ENCODE measurements around the gene COL13A1. TPM values are rescaled to one million over a fixed set of nuclear protein-coding genes. Genes with fewer than 3 reads are reported as not detected.

COL13A1 gene
- total RNA-seq, 1 donor from 2014 or later: 2.5 TPM

DNA sequence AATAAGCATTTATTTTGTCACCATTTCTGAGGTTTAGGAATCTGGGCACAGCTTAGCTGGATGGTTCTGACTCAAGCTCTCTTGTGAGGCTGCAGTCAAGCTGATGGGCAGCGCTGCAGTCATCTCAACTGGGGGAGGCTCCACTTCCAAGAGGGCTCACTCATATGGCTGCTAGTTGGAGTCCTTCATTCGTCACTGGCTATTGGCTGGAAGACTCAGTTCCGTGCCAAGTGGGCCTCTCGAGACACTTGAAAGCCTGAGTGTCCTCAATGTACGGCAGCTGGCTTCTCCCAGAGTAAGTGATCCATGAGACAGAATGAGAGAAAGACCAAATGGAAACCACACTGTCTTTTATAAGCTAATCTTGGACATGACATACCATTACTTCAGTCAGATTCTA lies 21.6 kb upstream of the COL13A1 start:
- Histone ChIP-seq H3K4me3 (no peak overlapping the region), H3K9me3 (replicated peaks) (no peaks in the 10 kb centered on the region), H3K36me3 (no peaks in the 10 kb centered on the region), H3K27ac (replicated peaks) (no peak overlapping the region), H3K27me3 (ENCODE audit: low read depth) (peaks cover 29% of the 10 kb centered on the region), H3K4me1 (no peaks in the 10 kb centered on the region)
- intact Hi-C loops (cut with micrococcal nuclease): no loop called here
- TF ChIP-seq, protein P1, sequence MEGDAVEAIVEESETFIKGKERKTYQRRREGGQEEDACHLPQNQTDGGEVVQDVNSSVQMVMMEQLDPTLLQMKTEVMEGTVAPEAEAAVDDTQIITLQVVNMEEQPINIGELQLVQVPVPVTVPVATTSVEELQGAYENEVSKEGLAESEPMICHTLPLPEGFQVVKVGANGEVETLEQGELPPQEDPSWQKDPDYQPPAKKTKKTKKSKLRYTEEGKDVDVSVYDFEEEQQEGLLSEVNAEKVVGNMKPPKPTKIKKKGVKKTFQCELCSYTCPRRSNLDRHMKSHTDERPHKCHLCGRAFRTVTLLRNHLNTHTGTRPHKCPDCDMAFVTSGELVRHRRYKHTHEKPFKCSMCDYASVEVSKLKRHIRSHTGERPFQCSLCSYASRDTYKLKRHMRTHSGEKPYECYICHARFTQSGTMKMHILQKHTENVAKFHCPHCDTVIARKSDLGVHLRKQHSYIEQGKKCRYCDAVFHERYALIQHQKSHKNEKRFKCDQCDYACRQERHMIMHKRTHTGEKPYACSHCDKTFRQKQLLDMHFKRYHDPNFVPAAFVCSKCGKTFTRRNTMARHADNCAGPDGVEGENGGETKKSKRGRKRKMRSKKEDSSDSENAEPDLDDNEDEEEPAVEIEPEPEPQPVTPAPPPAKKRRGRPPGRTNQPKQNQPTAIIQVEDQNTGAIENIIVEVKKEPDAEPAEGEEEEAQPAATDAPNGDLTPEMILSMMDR (IDR thresholded peaks at IDR 0.05; ENCODE audit: borderline replicate concordance): no peak
- no peak for DNase-seq

DNA sequence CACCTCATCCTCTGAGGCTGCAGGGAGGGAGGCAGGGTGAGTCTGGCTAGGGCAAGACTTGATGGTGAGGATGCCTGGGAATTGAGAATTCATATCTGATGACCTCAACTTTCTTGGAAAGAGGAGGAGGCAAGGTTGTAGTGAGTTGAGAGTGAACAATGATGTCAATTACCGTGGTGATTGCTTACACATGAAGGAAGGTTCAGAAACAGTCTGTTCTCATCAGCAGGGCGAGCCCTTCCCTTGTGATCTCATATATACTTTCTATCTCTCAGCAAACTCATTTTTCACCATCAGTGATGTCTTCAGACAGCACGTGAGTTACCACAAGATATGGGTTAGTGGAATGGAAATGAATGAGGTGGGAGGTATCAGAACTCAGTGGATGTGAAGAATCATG lies 20.1 kb upstream of the COL13A1 start:
- no peaks in the 10 kb centered on the region for H3K36me3 ChIP-seq
- intact Hi-C loops (cut with micrococcal nuclease): no loop called here
- no peak overlapping the region for H3K27ac ChIP-seq (replicated peaks)
- H3K9me3 ChIP-seq (replicated peaks): no peaks in the 10 kb centered on the region
- TF ChIP-seq, protein P1 (IDR thresholded peaks at IDR 0.05; ENCODE audit: borderline replicate concordance): no peak
- no peaks in the 10 kb centered on the region for H3K4me1 ChIP-seq
- peaks cover 29% of the 10 kb centered on the region for H3K27me3 ChIP-seq (ENCODE audit: low read depth)
- no peak overlapping the region for H3K4me3 ChIP-seq
- DNase-seq: no peak

DNA sequence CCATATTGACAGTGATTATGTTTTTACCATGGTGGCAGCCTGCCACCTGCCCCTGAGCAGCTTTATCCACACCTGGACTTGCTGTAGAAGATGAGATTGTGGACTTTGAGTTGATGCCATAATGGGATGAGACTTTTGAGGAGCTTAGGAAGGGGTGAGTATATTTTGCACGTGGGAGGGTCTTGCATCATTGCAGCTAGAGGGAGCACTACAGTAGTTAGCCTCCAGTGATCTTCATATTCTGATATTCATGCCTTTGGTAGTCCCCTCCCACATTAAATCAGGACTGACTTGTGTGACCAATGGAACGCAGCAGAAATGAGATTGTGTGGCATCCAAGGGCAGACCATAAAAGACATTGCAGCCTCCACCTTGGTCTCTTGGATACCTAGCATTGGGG lies 18.2 kb upstream of the COL13A1 start:
- no peak overlapping the region for H3K4me3 ChIP-seq
- no peaks in the 10 kb centered on the region for H3K4me1 ChIP-seq
- H3K27ac ChIP-seq (replicated peaks): no peak overlapping the region
- H3K36me3 ChIP-seq: no peaks in the 10 kb centered on the region
- DNase-seq: no peak
- H3K9me3 ChIP-seq (replicated peaks): no peaks in the 10 kb centered on the region
- H3K27me3 ChIP-seq (ENCODE audit: low read depth): peaks cover 29% of the 10 kb centered on the region
- TF ChIP-seq, protein P1 (IDR thresholded peaks at IDR 0.05; ENCODE audit: borderline replicate concordance): no peak
- intact Hi-C loops (cut with micrococcal nuclease): no loop called here

DNA sequence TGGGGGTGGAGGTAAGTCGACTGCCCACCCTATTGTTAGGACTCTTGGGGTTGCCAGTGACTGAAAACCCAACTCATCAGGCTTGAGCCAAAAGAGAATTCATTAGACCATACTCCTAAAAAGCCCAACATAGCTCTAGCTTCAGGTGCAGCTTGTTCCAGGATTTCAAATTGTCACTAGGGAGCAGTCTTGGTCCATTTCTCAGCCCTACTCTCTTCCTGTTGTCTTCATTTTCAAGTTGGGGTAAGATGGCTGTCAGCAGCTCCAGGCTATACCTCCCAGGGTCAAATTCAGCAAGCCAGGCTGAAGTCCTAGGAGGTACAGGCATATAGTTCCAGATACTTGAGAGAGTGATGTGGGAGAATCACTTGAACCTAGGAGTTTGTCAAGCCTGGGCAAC lies 14.9 kb upstream of the COL13A1 start:
- Histone ChIP-seq H3K36me3 (no peaks in the 10 kb centered on the region), H3K27me3 (ENCODE audit: low read depth) (peaks cover 22% of the 10 kb centered on the region), H3K4me1 (no peaks in the 10 kb centered on the region), H3K27ac (replicated peaks) (no peak overlapping the region), H3K4me3 (no peak overlapping the region), H3K9me3 (replicated peaks) (no peaks in the 10 kb centered on the region)
- intact Hi-C loops (cut with micrococcal nuclease): no loop called here
- no peak for DNase-seq
- TF ChIP-seq, protein P1 (IDR thresholded peaks at IDR 0.05; ENCODE audit: borderline replicate concordance): peak; percentile 30

DNA sequence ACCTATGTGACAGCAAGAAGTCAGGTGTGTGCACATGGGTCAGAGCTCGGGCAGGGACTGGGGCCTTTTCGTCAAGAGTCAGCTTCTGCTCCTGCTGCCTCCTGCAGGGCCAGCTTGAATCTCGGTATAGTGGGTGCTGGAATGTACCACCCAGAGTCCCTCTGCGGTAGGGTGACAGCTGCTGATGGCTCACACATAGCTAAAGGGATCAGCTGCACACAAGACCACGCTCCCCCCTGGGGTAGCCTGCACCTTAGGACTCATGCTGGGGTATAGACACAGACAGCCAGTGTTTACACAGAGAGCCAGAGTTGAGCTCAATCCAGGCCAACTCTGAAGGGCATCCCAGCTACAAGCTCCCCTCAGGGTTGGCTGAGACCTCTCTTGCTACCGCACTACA lies 14.0 kb upstream of the COL13A1 start:
- no peak for DNase-seq
- Histone ChIP-seq H3K4me1 (no peaks in the 10 kb centered on the region), H3K9me3 (replicated peaks) (no peaks in the 10 kb centered on the region), H3K36me3 (no peaks in the 10 kb centered on the region), H3K27ac (replicated peaks) (no peak overlapping the region), H3K27me3 (ENCODE audit: low read depth) (peaks cover 13% of the 10 kb centered on the region), H3K4me3 (no peak overlapping the region)
- intact Hi-C loops (cut with micrococcal nuclease): no loop called here
- TF ChIP-seq, protein P1 (IDR thresholded peaks at IDR 0.05; ENCODE audit: borderline replicate concordance): no peak

DNA sequence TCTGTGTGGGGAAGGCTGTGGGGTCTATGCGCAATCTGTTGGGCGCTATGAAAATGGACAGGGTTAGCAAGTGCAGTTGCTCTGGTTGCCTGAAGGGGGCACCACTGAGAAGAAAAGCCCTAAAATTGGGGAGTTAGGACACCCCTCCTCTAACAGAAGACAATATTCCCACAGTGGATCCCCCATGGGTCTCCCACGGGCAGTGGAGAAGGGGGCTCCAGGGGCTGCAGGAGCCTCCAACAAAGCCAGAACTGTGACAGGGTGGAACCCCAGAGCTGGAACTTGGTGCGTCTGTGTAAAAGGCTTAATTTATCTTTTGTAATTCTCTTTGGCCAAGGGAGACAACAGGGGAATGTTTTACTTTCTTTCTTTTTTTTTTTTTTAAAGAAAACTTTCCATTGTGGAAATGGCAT lies 12.5 kb upstream of the COL13A1 start:
- no peaks in the 10 kb centered on the region for H3K4me1 ChIP-seq
- no peak for DNase-seq
- no peaks in the 10 kb centered on the region for H3K9me3 ChIP-seq (replicated peaks)
- intact Hi-C loops (cut with micrococcal nuclease): no loop called here
- H3K4me3 ChIP-seq: no peak overlapping the region
- no peaks in the 10 kb centered on the region for H3K36me3 ChIP-seq
- TF ChIP-seq, protein P1 (IDR thresholded peaks at IDR 0.05; ENCODE audit: borderline replicate concordance): peak; percentile 59
- H3K27ac ChIP-seq (replicated peaks): no peak overlapping the region
- peaks cover 7% of the 10 kb centered on the region for H3K27me3 ChIP-seq (ENCODE audit: low read depth)
